Measurements from ENCODE around the gene MYO10. TPM values are rescaled to one million over a fixed set of nuclear protein-coding genes. Genes with fewer than 3 reads are reported as not detected.

MYO10 gene
- total and polyA plus RNA-seq, 4 donors, result 27.9 to 77.7 (median 41.8) TPM

DNA sequence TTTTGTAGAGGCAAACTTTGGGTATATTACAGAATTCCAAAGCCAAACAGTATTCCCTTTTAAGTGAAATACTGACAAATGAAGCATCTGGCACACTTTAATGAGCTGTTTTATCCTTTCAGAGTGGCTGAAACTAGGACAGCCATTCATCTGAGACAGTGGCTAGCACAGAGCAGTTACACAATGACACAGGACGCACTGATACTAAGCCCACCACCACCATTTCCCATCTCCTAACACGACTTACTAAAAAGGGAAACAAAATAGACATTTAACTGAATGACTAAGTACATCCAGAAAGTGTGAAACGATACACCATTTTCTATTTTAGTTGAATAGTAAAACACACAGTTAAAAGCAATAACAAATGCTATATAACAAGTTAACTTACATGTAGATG, 198.9 kb downstream of the MYO10 start:
- H3K4me3 ChIP-seq (ENCODE audit: low read depth, low read length), result peak overlapping the region; percentile 29
- peak in 2 of 6 donors; percentile 71 to 81 for DNase-seq (ENCODE audit: low read depth in 4 of 6, low spot score in 6 of 6)

DNA sequence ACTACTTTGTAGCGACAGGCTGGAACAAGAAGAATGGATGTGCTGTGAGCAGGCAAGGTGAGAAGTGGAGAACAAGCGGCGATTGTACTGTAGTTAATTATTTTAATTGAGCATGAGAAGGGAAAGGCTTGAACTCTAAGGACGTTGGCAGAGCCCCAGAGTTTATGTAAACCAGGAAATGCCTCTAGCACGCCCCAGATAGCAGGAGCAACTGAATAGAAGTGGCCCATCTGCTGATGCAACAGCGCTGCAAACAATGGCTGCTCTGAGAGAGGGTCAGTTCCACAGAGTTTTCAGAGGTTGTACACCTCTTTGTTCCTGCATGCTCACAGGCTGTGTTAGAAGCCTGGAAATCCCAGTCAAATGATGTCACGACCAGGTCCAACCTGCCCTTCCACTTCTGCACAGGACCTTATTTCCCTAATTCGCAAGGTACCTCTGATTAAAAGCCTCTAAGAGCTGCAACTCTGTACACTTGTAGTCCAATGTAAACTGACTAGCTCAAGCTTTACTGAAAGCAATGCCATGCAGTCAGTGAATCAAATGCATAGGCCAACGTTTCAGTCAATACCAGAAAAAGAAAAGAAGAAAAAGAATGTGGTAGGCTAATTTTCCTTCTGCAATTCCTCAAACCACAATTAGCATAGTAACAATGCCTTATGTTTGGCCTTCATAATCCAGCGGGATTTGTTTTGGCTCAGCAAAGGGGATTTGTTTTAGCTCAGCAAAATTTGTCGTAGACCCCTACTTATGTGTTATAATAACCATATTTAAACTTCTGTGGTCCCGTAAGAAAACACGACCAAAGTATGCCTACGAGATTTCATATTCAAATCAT, 199.7 kb downstream of the MYO10 start:
- peaks cover 3% of the 10 kb centered on the region for H3K27me3 ChIP-seq (ENCODE audit: control insufficient read depth, insufficient read depth, low read length)
- H3K4me1 ChIP-seq (ENCODE audit: control insufficient read depth, insufficient read depth, low read length), result peaks cover 57% of the 10 kb centered on the region
- H3K27ac ChIP-seq (ENCODE audit: low read depth, low read length), result peak overlapping the region; percentile 93
- H3K4me3 ChIP-seq (ENCODE audit: low read depth, low read length), result peak overlapping the region; percentile 29
- WGBS (ENCODE audit: insufficient coverage), result 18% methylated on average over 7 of the region's 14 CpGs
- peaks cover 5% of the 10 kb centered on the region for H3K36me3 ChIP-seq (ENCODE audit: control insufficient read depth, insufficient read depth, low read length)
- H3K9me3 ChIP-seq (ENCODE audit: control insufficient read depth, insufficient read depth, low read length), result no peaks in the 10 kb centered on the region
- peak in 2 of 6 donors; percentile 92 to 93 for DNase-seq (ENCODE audit: low read depth in 4 of 6, low spot score in 6 of 6)

More for the DNA sequence above, 198.9 kb downstream of the MYO10 start:
- Histone ChIP-seq H3K9me3 (ENCODE audit: control insufficient read depth, insufficient read depth, low read length) (no peaks in the 10 kb centered on the region), H3K27ac (ENCODE audit: low read depth, low read length) (peak overlapping the region; percentile 93), H3K36me3 (ENCODE audit: control insufficient read depth, insufficient read depth, low read length) (no peaks in the 10 kb centered on the region), H3K27me3 (ENCODE audit: control insufficient read depth, insufficient read depth, low read length) (peaks cover 3% of the 10 kb centered on the region), H3K4me1 (ENCODE audit: control insufficient read depth, insufficient read depth, low read length) (peaks cover 50% of the 10 kb centered on the region)
- WGBS (ENCODE audit: insufficient coverage), result no CpG with 5 or more reads among the region's 3 CpGs

DNA sequence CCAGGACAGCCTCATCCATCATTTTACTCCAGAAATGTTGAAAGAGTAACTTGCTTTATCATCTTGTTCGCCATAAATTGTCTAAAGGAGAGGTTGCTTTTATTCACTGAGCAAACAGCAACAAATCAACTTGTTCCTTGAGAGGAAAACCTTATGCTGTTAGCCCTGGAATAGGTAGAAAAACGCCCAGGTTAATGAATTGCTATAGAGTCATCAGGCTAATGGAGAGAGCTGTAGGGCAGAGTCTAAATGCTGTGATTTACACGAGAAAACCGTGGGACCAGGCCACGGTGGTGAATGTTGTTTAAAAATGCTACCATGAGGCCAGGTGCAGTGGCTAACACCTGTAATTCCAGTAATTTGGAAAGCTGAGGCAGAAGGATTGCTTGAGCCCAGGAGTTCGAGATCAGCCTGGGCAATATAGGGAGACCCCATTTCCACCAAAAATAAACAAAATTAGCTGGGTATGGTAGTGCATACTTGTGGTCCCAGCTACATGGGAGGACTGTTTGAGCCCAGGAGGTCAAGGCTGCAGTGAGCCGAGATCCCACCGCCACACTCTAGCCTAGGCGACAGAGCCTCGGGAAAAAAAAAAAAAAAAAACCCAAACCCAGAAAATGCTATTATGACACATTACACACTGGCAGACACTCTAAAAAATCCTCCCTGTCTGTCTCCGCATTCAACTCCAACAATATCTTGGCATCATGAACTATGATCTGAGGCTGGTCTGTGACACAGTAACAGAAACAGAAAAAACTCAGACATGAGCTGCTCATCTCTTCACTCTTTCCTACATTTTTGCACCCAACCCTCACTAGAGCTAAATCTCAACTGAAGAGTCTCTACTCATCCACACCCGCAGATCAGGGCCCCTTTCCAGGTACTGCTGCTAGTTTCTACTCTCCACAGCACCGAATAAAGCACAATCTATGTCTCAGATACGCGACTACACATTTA, 200.7 kb downstream of the MYO10 start:
- no peaks in the 10 kb centered on the region for H3K9me3 ChIP-seq (ENCODE audit: control insufficient read depth, insufficient read depth, low read length)
- peaks cover 3% of the 10 kb centered on the region for H3K27me3 ChIP-seq (ENCODE audit: control insufficient read depth, insufficient read depth, low read length)
- peaks cover 5% of the 10 kb centered on the region for H3K36me3 ChIP-seq (ENCODE audit: control insufficient read depth, insufficient read depth, low read length)
- H3K4me1 ChIP-seq (ENCODE audit: control insufficient read depth, insufficient read depth, low read length), result peaks cover 57% of the 10 kb centered on the region
- 24% methylated on average over 10 of the region's 15 CpGs for WGBS (ENCODE audit: insufficient coverage)
- peak overlapping the region; percentile 93 for H3K27ac ChIP-seq (ENCODE audit: low read depth, low read length)
- DNase-seq (ENCODE audit: low read depth in 4 of 6, low spot score in 6 of 6), result peak in 1 of 6 donors; percentile 84
- peak overlapping the region; percentile 29 for H3K4me3 ChIP-seq (ENCODE audit: low read depth, low read length)

DNA sequence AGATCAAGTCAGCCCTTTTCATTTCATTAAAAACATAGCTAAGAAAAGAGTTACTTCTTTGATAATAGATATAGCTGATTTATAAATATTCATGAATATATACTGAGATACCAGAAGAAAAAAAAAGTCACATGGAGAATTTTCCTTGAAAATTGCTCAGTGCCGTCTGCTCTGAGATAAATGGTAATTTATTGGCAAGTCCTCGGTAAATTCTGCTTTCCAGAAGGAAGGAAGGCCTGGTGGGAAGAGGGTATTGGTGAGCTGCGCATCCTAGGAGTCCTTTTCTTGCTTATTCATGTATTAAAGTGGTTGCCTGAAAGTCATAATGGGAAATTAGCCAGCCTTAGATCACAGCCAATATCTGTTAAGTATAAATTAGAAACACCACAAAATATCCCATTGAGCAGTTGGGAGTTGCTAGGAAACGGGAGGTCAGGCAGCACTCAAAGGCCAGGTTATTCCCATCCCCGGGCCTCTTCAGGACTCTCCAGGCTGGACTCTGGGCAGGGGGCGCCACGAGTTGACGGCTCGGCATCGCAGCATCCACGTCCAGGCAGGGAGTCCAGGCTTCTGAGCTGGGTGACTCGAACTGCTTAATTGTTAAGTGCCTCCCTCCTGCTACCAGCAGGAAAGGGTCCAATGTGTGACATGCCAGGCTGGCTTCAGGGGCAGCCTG, 202.6 kb downstream of the MYO10 start:
- WGBS (ENCODE audit: insufficient coverage), result 18% methylated on average over 10 of the region's 12 CpGs
- peak overlapping the region; percentile 93 for H3K27ac ChIP-seq (ENCODE audit: low read depth, low read length)
- DNase-seq (ENCODE audit: low read depth in 4 of 6, low spot score in 6 of 6), result peak in 2 of 6 donors; percentile 88 to 92

DNA sequence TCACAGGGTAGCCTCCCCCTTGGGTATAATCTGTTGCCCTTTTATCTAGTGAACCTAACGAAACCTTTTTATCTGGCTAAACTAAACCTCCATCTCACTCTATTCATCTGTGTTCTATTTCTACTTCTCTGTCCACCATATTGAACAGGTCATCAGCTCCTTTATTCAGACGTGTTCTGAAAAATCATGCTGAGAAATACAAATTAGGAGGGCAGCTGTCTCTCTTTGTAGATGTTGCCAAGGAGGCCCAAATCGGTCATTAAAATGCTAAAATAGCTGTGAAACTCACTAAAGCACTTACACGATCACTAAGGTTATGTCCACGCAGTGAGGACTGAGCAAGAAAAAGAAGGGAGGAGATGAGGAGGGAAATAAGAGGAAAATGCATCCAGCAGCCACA, 203.7 kb downstream of the MYO10 start:
- Histone ChIP-seq H3K36me3 (ENCODE audit: control insufficient read depth, insufficient read depth, low read length) (peaks cover 5% of the 10 kb centered on the region), H3K27me3 (ENCODE audit: control insufficient read depth, insufficient read depth, low read length) (no peaks in the 10 kb centered on the region), H3K9me3 (ENCODE audit: control insufficient read depth, insufficient read depth, low read length) (no peaks in the 10 kb centered on the region), H3K4me1 (ENCODE audit: control insufficient read depth, insufficient read depth, low read length) (peaks cover 63% of the 10 kb centered on the region), H3K27ac (ENCODE audit: low read depth, low read length) (no peak overlapping the region), H3K4me3 (ENCODE audit: low read depth, low read length) (no peak overlapping the region)
- peak in 2 of 6 donors; percentile 65 to 72 for DNase-seq (ENCODE audit: low read depth in 4 of 6, low spot score in 6 of 6)
- WGBS (ENCODE audit: insufficient coverage), result no CpG with 5 or more reads among the region's 5 CpGs

More for the DNA sequence above, 202.6 kb downstream of the MYO10 start:
- no peak overlapping the region for H3K4me3 ChIP-seq (ENCODE audit: low read depth, low read length)
- H3K9me3 ChIP-seq (ENCODE audit: control insufficient read depth, insufficient read depth, low read length), result no peaks in the 10 kb centered on the region
- H3K4me1 ChIP-seq (ENCODE audit: control insufficient read depth, insufficient read depth, low read length), result peaks cover 59% of the 10 kb centered on the region
- no peaks in the 10 kb centered on the region for H3K27me3 ChIP-seq (ENCODE audit: control insufficient read depth, insufficient read depth, low read length)
- H3K36me3 ChIP-seq (ENCODE audit: control insufficient read depth, insufficient read depth, low read length), result peaks cover 5% of the 10 kb centered on the region

DNA sequence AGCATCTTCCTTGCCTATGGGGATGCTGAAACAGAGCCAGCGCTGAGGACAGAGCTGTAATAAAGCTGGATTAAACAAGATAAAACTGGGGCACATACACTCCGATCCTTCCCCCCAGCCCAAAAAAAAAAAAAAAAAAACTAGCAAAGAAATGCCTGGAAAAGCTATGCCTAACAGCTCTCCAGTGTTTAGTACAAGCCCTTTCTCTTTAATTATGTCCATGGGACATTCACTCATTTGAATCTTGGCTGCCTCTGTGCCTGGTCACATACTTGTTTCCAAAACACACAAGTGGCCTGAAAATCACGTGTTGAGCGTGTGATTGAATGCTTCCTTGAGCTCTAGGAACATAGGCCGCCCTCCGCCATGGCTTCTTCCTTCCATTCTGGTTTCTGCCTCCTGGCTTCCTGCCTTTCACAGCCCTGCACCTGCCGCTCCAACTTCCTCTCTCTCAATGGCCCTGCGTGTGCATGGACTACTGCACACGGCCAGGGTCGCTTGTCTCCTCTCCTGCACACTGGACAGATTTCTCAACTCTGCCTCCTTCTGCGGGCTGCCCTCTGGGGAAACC, 208.2 kb downstream of the MYO10 start:
- Histone ChIP-seq H3K4me1 (ENCODE audit: control insufficient read depth, insufficient read depth, low read length) (peaks cover 32% of the 10 kb centered on the region), H3K27me3 (ENCODE audit: control insufficient read depth, insufficient read depth, low read length) (no peaks in the 10 kb centered on the region), H3K36me3 (ENCODE audit: control insufficient read depth, insufficient read depth, low read length) (peaks cover 5% of the 10 kb centered on the region), H3K9me3 (ENCODE audit: control insufficient read depth, insufficient read depth, low read length) (peaks cover 4% of the 10 kb centered on the region), H3K27ac (ENCODE audit: low read depth, low read length) (peak overlapping the region; percentile 74), H3K4me3 (ENCODE audit: low read depth, low read length) (peak overlapping the region; percentile 14)
- 10% methylated on average over 10 of the region's 11 CpGs for WGBS (ENCODE audit: insufficient coverage)
- peak in 2 of 6 donors; percentile 88 to 90 for DNase-seq (ENCODE audit: low read depth in 4 of 6, low spot score in 6 of 6)

DNA sequence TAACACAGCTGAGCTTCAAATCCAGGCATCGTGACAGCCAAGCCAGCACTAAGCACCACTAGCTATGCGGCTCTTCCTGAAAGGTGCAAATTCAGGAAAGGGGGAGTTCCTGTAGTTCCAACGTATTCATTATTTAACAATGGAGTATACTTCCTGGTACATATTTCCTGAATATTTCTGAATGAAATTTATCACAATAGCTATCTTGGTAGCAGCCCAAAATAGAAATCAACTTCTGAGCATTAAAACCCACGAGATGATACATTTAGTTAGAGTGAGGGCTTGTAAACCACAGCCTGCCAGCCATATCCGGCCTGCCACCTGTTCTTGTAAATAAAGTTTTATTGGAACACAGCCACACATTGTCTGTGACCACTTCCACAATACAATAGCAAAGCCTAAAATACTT, 209.5 kb downstream of the MYO10 start:
- DNase-seq (ENCODE audit: low read depth in 4 of 6, low spot score in 6 of 6), result no peak
- H3K27me3 ChIP-seq (ENCODE audit: control insufficient read depth, insufficient read depth, low read length), result no peaks in the 10 kb centered on the region
- H3K36me3 ChIP-seq (ENCODE audit: control insufficient read depth, insufficient read depth, low read length), result peaks cover 2% of the 10 kb centered on the region
- peaks cover 4% of the 10 kb centered on the region for H3K9me3 ChIP-seq (ENCODE audit: control insufficient read depth, insufficient read depth, low read length)
- H3K27ac ChIP-seq (ENCODE audit: low read depth, low read length), result no peak overlapping the region
- H3K4me3 ChIP-seq (ENCODE audit: low read depth, low read length), result no peak overlapping the region
- WGBS (ENCODE audit: insufficient coverage), result no CpG with 5 or more reads among the region's 5 CpGs
- peaks cover 22% of the 10 kb centered on the region for H3K4me1 ChIP-seq (ENCODE audit: control insufficient read depth, insufficient read depth, low read length)

DNA sequence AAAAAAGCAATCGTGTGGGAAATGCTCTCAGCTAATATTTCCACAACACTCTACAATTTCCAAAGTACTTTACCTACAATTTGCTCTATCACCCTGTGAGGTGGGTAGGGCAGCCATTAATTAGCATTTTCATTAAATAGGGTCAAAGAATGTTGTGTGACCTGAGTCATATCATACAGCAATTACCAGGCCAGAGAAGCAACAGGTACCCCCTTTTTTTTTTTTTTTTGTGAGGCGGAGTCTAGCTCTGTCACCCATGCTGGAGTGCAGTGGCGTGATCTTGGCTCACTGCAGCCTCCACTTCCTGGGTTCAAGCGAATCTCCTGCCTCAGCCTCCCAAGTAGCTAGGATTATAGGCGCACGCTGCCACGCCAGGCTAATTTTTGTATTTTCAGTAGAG, 210.5 kb downstream of the MYO10 start:
- H3K27me3 ChIP-seq (ENCODE audit: control insufficient read depth, insufficient read depth, low read length), result no peaks in the 10 kb centered on the region
- peaks cover 18% of the 10 kb centered on the region for H3K4me1 ChIP-seq (ENCODE audit: control insufficient read depth, insufficient read depth, low read length)
- WGBS (ENCODE audit: insufficient coverage), result 91% methylated on average over 4 of the region's 7 CpGs

DNA sequence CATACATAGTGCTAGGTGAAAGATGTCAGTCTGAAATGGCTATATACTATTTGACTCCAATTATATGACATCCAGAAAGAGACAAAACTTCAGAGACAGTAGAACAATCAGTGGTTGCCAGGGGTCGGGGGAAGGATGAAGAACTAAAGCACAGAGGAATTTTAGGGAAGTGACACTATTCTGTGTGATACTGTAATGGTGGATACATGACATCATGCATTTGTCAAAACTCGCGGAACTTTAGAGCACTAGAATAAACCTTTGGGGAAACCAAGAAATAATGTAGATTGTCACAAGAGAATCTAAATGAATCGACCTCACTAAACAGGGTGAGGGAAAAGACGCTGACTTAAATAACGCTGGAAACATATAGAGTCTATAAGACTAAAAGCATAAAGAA, 212.3 kb downstream of the MYO10 start:
- peaks cover 4% of the 10 kb centered on the region for H3K9me3 ChIP-seq (ENCODE audit: control insufficient read depth, insufficient read depth, low read length)
- 100% methylated on average over 1 of the region's 6 CpGs for WGBS (ENCODE audit: insufficient coverage)
- H3K4me3 ChIP-seq (ENCODE audit: low read depth, low read length), result no peak overlapping the region
- H3K4me1 ChIP-seq (ENCODE audit: control insufficient read depth, insufficient read depth, low read length), result peaks cover 12% of the 10 kb centered on the region
- DNase-seq (ENCODE audit: low read depth in 4 of 6, low spot score in 6 of 6), result no peak
- H3K27me3 ChIP-seq (ENCODE audit: control insufficient read depth, insufficient read depth, low read length), result no peaks in the 10 kb centered on the region
- no peaks in the 10 kb centered on the region for H3K36me3 ChIP-seq (ENCODE audit: control insufficient read depth, insufficient read depth, low read length)
- no peak overlapping the region for H3K27ac ChIP-seq (ENCODE audit: low read depth, low read length)

More for the DNA sequence above, 210.5 kb downstream of the MYO10 start:
- Histone ChIP-seq H3K9me3 (ENCODE audit: control insufficient read depth, insufficient read depth, low read length) (peaks cover 4% of the 10 kb centered on the region), H3K27ac (ENCODE audit: low read depth, low read length) (no peak overlapping the region), H3K36me3 (ENCODE audit: control insufficient read depth, insufficient read depth, low read length) (no peaks in the 10 kb centered on the region), H3K4me3 (ENCODE audit: low read depth, low read length) (no peak overlapping the region)
- DNase-seq (ENCODE audit: low read depth in 4 of 6, low spot score in 6 of 6), result no peak

All from spinal cord (tissue), 10 donors.